T-cell (primary cell): ENCODE results near the gene TMED6. TPM values are rescaled to one million over a fixed set of nuclear protein-coding genes. Genes with fewer than 3 reads are reported as not detected.
A peak's percentile ranks its signal among the peaks of the same experiment; 100 is the strongest.

ENCODE experiments used
- ATAC-seq, 4 experiments: fragments of 200-7000 bp in 3 of 4; fragments of 150-1000 bp in 1 of 4; cut with Tn5 transposase; replicated peaks in 1 of 4; 1 replicate in 3 of 4; 2 replicates in 1 of 4; pipeline ENCODE4 v1.10.0; 2021; ENCODE audit warnings: moderate library complexity in 3 of 4, mild to moderate bottlenecking in 2 of 4, moderate number of reproducible peaks in 1 of 4
- CTCF ChIA-PET, 2 donors: fragments of 300-600 bp; sonication (Branson Sonifier 250); formaldehyde crosslinking; loops; one replicate each; lab custom pipeline; 2022; ENCODE audit warnings: antibody characterized with exemption in 2 of 2; lab: Charles Lee
- POLR2A ChIA-PET, 2 donors: fragments of 300-600 bp; sonication (Branson Sonifier 250); formaldehyde crosslinking; loops; one replicate each; lab custom pipeline; 2022; ENCODE audit warnings: antibody characterized with exemption in 2 of 2; lab: Charles Lee
- DNase-seq, 35 experiments: peaks; one replicate each; pipeline versions ENCODE4 v3.0.0 to v3.0.0-alpha.2; 2013 to 2023
- H3K27ac ChIP-seq: one replicate; pipeline ENCODE4 v1.5.1; 2013; ENCODE audit warnings: low read length
- H3K27me3 ChIP-seq, 2 experiments: replicated peaks in 1 of 2; 1 replicate in 1 of 2; 2 replicates in 1 of 2; pipeline versions ENCODE4 v1.6.1 to v1.7.0; 2013; ENCODE audit warnings: low read length in 1 of 2, mixed read lengths in 1 of 2; ENCODE audit not compliant: control insufficient read depth in 2 of 2, insufficient read depth in 2 of 2; ENCODE audit errors: extremely low read depth in 1 of 2
- H3K36me3 ChIP-seq, 2 donors: 1 replicate in 1 of 2; 2 replicates in 1 of 2; pipeline versions ENCODE4 v1.6.1 to v1.7.0; 2013; ENCODE audit warnings: low read length in 1 of 2; ENCODE audit not compliant: control insufficient read depth in 2 of 2, insufficient read depth in 1 of 2; ENCODE audit errors: extremely low read depth in 1 of 2
- H3K4me1 ChIP-seq, 2 experiments: 1 replicate in 1 of 2; 2 replicates in 1 of 2; pipeline versions ENCODE4 v1.6.1 to v1.7.0; 2013; ENCODE audit warnings: low read length in 2 of 2, mixed read lengths in 1 of 2; ENCODE audit not compliant: insufficient read depth in 2 of 2, control insufficient read depth in 1 of 2; ENCODE audit errors: extremely low read depth in 1 of 2
- H3K4me3 ChIP-seq, 2 donors: 1 replicate in 1 of 2; 2 replicates in 1 of 2; pipeline versions ENCODE4 v1.5.1 to v1.7.0; 2013; ENCODE audit warnings: mild to moderate bottlenecking in 2 of 2, low read length in 1 of 2, moderate library complexity in 1 of 2; ENCODE audit not compliant: control insufficient read depth in 1 of 2; ENCODE audit errors: extremely low read depth in 1 of 2
- H3K9me3 ChIP-seq: 2 replicates; pipeline ENCODE4 v1.7.0; 2013
- H3K27ac Mint-ChIP-seq, 2 donors: one replicate each; pipeline ENCODE4 v1.8.0; 2020 to 2021; ENCODE audit warnings: mild to moderate bottlenecking in 2 of 2, mixed read lengths in 2 of 2
- H3K27me3 Mint-ChIP-seq, 2 donors: one replicate each; pipeline ENCODE4 v1.8.0; 2021 to 2022; ENCODE audit warnings: mixed read lengths in 2 of 2
- H3K36me3 Mint-ChIP-seq: one replicate; pipeline ENCODE4 v1.8.0; 2021; ENCODE audit warnings: mixed read lengths
- H3K4me1 Mint-ChIP-seq, 3 donors: one replicate each; pipeline ENCODE4 v1.8.0; 2020 to 2022; ENCODE audit warnings: mixed read lengths in 3 of 3, mild to moderate bottlenecking in 1 of 3
- H3K4me3 Mint-ChIP-seq, 3 donors: one replicate each; pipeline ENCODE4 v1.8.0; 2020 to 2022; ENCODE audit warnings: mild to moderate bottlenecking in 3 of 3, mixed read lengths in 3 of 3, moderate library complexity in 3 of 3
- H3K9me3 Mint-ChIP-seq, 3 donors: one replicate each; pipeline ENCODE4 v1.8.0; 2020 to 2022; ENCODE audit warnings: mixed read lengths in 3 of 3
- WGBS: methylation state at CpG from one replicate; pipeline ENCODE4 v1.1.5; 2013; ENCODE audit warnings: missing lambda C conversion rate; ENCODE audit not compliant: insufficient coverage; 5-methylcytosine and 5-hydroxymethylcytosine counted together
- total RNA-seq, 35 experiments: library from RNA in 6 of 35; stranded (reverse) in 6 of 35; fragments of 120-200 nt in 1 of 35; gene quantifications; one replicate each; pipeline versions ENCODE4 v1.2.1 to v1.2.4 and lab custom pipeline; 2013 to 2026

The TMED6 gene
- total RNA-seq, 5 donors from 2014 or later (not counting 1 experiment from before 2014, with no cell fraction given): 2.6 to 4.6 (median 3.0) TPM

DNA sequence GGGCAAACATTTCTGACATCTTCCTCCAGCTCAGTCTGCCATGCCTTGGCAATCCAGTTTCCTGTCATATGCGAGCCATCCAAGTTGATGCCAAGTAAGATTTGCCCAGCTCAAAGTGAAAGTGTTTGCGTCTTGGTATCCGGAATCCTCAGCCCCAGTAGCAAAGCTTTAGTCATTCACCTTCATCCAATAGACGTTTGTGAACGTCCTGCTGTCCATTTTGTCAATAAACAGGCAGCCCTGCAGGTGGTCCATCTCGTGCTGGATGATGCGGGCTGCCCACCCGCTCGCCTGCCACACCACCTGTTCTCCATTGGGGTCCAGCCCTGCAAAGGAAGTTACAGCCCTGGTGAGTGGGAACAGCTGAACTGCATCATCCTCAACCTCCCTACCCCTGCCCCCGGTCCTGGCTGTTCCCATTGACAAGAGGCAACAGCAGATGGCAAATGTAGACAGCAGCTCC lies 22.7 kb downstream of the TMED6 start:
- Histone ChIP-seq H3K4me3 (peak overlapping the region in 1 of 2 donors; percentile 78), H3K9me3 (no peaks in the 10 kb centered on the region), H3K4me1 (peaks cover 18 to 49% of the 10 kb centered on the region in 2 experiments), H3K27ac (no peak overlapping the region), H3K36me3 (peaks cover 5 to 43% of the 10 kb centered on the region in 2 donors), H3K27me3 (no peaks in the 10 kb centered on the region)
- peak overlapping the region; percentile 72 to 78 (median 76) for H3K4me3 Mint-ChIP-seq
- no peak for DNase-seq
- H3K9me3 Mint-ChIP-seq: no peaks in the 10 kb centered on the region
- 48% methylated on average over 8 of the region's 10 CpGs for WGBS
- CTCF ChIA-PET: interaction anchor here in 1 of 2 donors (0.6 to 1.3 kb wide), 2 partner anchors 11 to 43 kb away, joined by 3 read pairs; no protein-coding TSS in a partner anchor
- H3K27ac Mint-ChIP-seq: peak overlapping the region; percentile 59 to 69
- H3K36me3 Mint-ChIP-seq: peaks cover 16% of the 10 kb centered on the region
- H3K4me1 Mint-ChIP-seq: peaks cover 50 to 62% (median 53%) of the 10 kb centered on the region in 3 donors
- no peaks in the 10 kb centered on the region for H3K27me3 Mint-ChIP-seq
- POLR2A ChIA-PET: interaction anchor here in 1 of 2 donors (0.6 kb wide), 1 partner anchor 411 kb away, joined by 3 read pairs; no protein-coding TSS in a partner anchor
- no peak for ATAC-seq

- CTCF ChIA-PET: interaction anchor here in 1 of 2 donors (0.7 kb wide), 1 partner anchor 78 kb away, joined by 3 read pairs; no protein-coding TSS in a partner anchor
- no peaks in the 10 kb centered on the region for H3K27me3 Mint-ChIP-seq
- H3K27me3 ChIP-seq: no peaks in the 10 kb centered on the region
- peaks cover 18 to 42% of the 10 kb centered on the region in 2 experiments for H3K4me1 ChIP-seq
- WGBS: 86% methylated on average over 6 of the region's 14 CpGs
- no peaks in the 10 kb centered on the region for H3K9me3 ChIP-seq
- peak overlapping the region in 1 of 2 donors; percentile 64 for H3K27ac Mint-ChIP-seq
- peaks cover 7 to 42% of the 10 kb centered on the region in 2 donors for H3K36me3 ChIP-seq
- H3K4me3 Mint-ChIP-seq: peak overlapping the region in 1 of 3 donors; percentile 76
- H3K4me1 Mint-ChIP-seq: peaks cover 43 to 56% (median 48%) of the 10 kb centered on the region in 3 donors
- peaks cover 19% of the 10 kb centered on the region for H3K36me3 Mint-ChIP-seq
- no peak overlapping the region for H3K4me3 ChIP-seq
- no peaks in the 10 kb centered on the region for H3K9me3 Mint-ChIP-seq
- no peak overlapping the region for H3K27ac ChIP-seq
- POLR2A ChIA-PET: interaction anchor here in 1 of 2 donors (0.6 kb wide), 1 partner anchor 23 kb away, joined by 5 read pairs; no protein-coding TSS in a partner anchor
- ATAC-seq (no peak), DNase-seq (no peak)
These were observed 23.8 kb downstream of the TMED6 start for GRCh38 chr16:69327585-69328310.

- peaks cover 18 to 46% of the 10 kb centered on the region in 2 donors for H3K36me3 ChIP-seq
- Mint-ChIP-seq H3K27ac (peak overlapping the region; percentile 8 to 79), H3K4me3 (peak overlapping the region in 1 of 3 donors; percentile 13), H3K4me1 (peaks cover 38 to 51% (median 48%) of the 10 kb centered on the region in 3 donors), H3K9me3 (no peaks in the 10 kb centered on the region), H3K27me3 (no peaks in the 10 kb centered on the region), H3K36me3 (peaks cover 22% of the 10 kb centered on the region)
- ChIA-PET POLR2A (interaction anchor here in 1 of 2 donors (0.6 kb wide), 1 partner anchor 499 kb away, joined by 4 read pairs; no protein-coding TSS in a partner anchor), CTCF (interaction anchor here (0.6 kb wide), 2 partner anchors 10 to 428 kb away, joined by 6 to 7 read pairs; no protein-coding TSS in a partner anchor)
- 60% methylated on average over 3 of the region's 7 CpGs for WGBS
- ATAC-seq (no peak), DNase-seq (no peak)
- no peaks in the 10 kb centered on the region for H3K9me3 ChIP-seq
- no peak overlapping the region for H3K27ac ChIP-seq
- peaks cover 18 to 42% of the 10 kb centered on the region in 2 experiments for H3K4me1 ChIP-seq
- no peaks in the 10 kb centered on the region for H3K27me3 ChIP-seq
- H3K4me3 ChIP-seq: no peak overlapping the region
These were observed 25.3 kb downstream of the TMED6 start for GRCh38 chr16:69326172-69326873.

DNA sequence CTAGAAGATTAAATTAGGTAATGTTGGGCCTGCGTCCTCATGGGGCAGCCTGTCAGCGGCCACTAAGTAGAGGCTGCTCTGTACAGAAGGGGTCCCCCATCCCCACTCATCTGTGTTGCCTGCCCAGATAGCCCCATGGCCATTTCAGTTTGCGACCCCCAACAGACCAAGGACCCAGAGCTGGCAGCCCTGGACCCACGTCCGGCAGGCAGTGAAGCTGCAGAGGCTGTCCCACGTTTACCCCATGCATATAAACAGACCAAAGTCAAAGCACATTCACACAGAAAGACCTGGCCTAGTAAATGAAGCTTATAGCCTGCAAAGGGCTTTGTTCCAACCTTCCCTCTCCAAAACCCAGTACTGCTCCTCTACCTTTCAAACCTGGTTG lies 25.8 kb downstream of the TMED6 start:
- ATAC-seq (no peak), DNase-seq (no peak)
- no peaks in the 10 kb centered on the region for H3K27me3 Mint-ChIP-seq
- ChIA-PET CTCF (no interaction called here), POLR2A (interaction anchor here in 1 of 2 donors (0.6 kb wide), 1 partner anchor 500 kb away, joined by 4 read pairs; no protein-coding TSS in a partner anchor)
- no peaks in the 10 kb centered on the region for H3K9me3 ChIP-seq
- H3K27ac Mint-ChIP-seq: peak overlapping the region in 1 of 2 donors; percentile 52
- peaks cover 22 to 51% of the 10 kb centered on the region in 2 donors for H3K36me3 ChIP-seq
- no peaks in the 10 kb centered on the region for H3K9me3 Mint-ChIP-seq
- no peaks in the 10 kb centered on the region for H3K27me3 ChIP-seq
- peak overlapping the region in 1 of 3 donors; percentile 13 for H3K4me3 Mint-ChIP-seq
- peaks cover 38 to 53% (median 46%) of the 10 kb centered on the region in 3 donors for H3K4me1 Mint-ChIP-seq
- WGBS: 92% methylated on average over 5 of the region's 6 CpGs
- no peak overlapping the region for H3K27ac ChIP-seq
- H3K4me3 ChIP-seq: no peak overlapping the region
- H3K36me3 Mint-ChIP-seq: peaks cover 25% of the 10 kb centered on the region
- peaks cover 18 to 36% of the 10 kb centered on the region in 2 experiments for H3K4me1 ChIP-seq

- no peaks in the 10 kb centered on the region for H3K27me3 Mint-ChIP-seq
- CTCF ChIA-PET: interaction anchor here in 1 of 2 donors (0.7 kb wide), 1 partner anchor 30 kb away, joined by 3 read pairs; no protein-coding TSS in a partner anchor
- no peak for ATAC-seq
- 100% methylated on average over 1 of the region's 10 CpGs for WGBS
- H3K4me3 Mint-ChIP-seq: no peak overlapping the region
- peaks cover 29% of the 10 kb centered on the region for H3K36me3 Mint-ChIP-seq
- Histone ChIP-seq H3K27me3 (no peaks in the 10 kb centered on the region), H3K9me3 (no peaks in the 10 kb centered on the region), H3K4me1 (peaks cover 18 to 32% of the 10 kb centered on the region in 2 experiments), H3K27ac (no peak overlapping the region), H3K36me3 (peaks cover 33 to 62% of the 10 kb centered on the region in 2 donors), H3K4me3 (no peak overlapping the region)
- POLR2A ChIA-PET: interaction anchor here in 1 of 2 donors (0.6 kb wide), 1 partner anchor 12 kb away, joined by 3 read pairs; no protein-coding TSS in a partner anchor
- H3K4me1 Mint-ChIP-seq: peaks cover 38 to 53% (median 45%) of the 10 kb centered on the region in 3 donors
- peak overlapping the region in 1 of 2 donors; percentile 39 for H3K27ac Mint-ChIP-seq
- no peak for DNase-seq
- no peaks in the 10 kb centered on the region for H3K9me3 Mint-ChIP-seq
These were observed 26.9 kb downstream of the TMED6 start for GRCh38 chr16:69324585-69325253.
